Measurements from ENCODE around the gene NKX6-2.
A peak's percentile ranks its signal among the peaks of the same experiment; 100 is the strongest.

NKX6-2 gene

DNA sequence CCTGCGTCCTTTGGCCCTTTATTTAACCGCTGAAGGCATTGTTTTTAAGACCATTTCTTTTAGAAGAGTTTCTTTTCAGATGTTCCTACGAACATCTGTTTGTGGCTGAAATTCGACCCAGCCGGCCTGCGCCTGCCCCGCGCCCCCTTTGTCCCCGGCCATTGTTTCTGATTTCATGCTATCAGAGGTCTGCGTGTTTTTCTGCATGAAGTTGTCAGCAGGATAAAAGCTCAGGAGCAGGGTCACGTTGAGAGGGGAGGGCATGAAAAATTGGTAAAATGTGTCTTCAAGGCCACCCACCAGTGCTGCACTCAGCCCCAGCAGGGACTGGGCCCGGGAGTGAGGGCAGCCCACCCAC is 43.1 kb downstream of the NKX6-2 start:
- DNase-seq (ENCODE audit: low spot score) = peak; percentile 52
- Histone ChIP-seq H3K9me3 (replicated peaks in 1 of 2; ENCODE audit: control insufficient read depth in 2 of 2, insufficient read depth in 1 of 2, low read depth in 1 of 2, low read length in 2 of 2) (peaks cover 2 to 16% of the 10 kb centered on the region in 2 donors), H3K27me3 (ENCODE audit: control insufficient read depth in 3 of 3, insufficient read depth in 3 of 3, low read depth in 1 of 3, low read length in 3 of 3) (peaks cover 0 to 46% (median 0%) of the 10 kb centered on the region in 3 experiments), H2BK12ac (ENCODE audit: low read length) (no peak overlapping the region), H2BK5ac (ENCODE audit: low read length) (no peak overlapping the region), H2BK120ac (ENCODE audit: low read depth, low read length) (no peak overlapping the region), H3K18ac (ENCODE audit: low read length) (no peak overlapping the region), H3K4me2 (ENCODE audit: insufficient read depth, low read length, poor library complexity, severe bottlenecking) (peak overlapping the region; percentile 29), H3K14ac (ENCODE audit: low read length) (no peak overlapping the region), H3K4ac (ENCODE audit: low read length) (no peak overlapping the region), H2AK5ac (ENCODE audit: low read depth, low read length) (no peak overlapping the region), H2AFZ (ENCODE audit: low read length) (no peak overlapping the region), H3K27ac (replicated peaks; ENCODE audit: low read length) (no peak overlapping the region), H3K23ac (ENCODE audit: low read depth, low read length, poor library complexity) (no peak overlapping the region), H3K36me3 (replicated peaks in 1 of 2; ENCODE audit: control insufficient read depth in 2 of 2, insufficient read depth in 2 of 2, low read length in 2 of 2) (peaks cover 0 to 3% of the 10 kb centered on the region in 2 donors), H3K4me3 (ENCODE audit: low read length in 2 of 2) (no peak overlapping the region), H4K91ac (ENCODE audit: low read depth, low read length, poor library complexity) (no peak overlapping the region), H3K9ac (ENCODE audit: low read depth, low read length, poor library complexity) (no peak overlapping the region), H2BK15ac (ENCODE audit: low read length) (no peak overlapping the region), H3K4me1 (ENCODE audit: control insufficient read depth in 2 of 2, insufficient read depth in 1 of 2, low read depth in 1 of 2, low read length in 2 of 2) (peaks cover 25 to 43% of the 10 kb centered on the region in 2 donors), H3K79me1 (ENCODE audit: low read depth, low read length) (peaks cover 5% of the 10 kb centered on the region), H4K8ac (ENCODE audit: low read depth, low read length) (no peak overlapping the region)
- WGBS, 2 donors (ENCODE audit: extremely low coverage in 2 of 2, insufficient read length in 2 of 2, insufficient replicate concordance in 1 of 2) = no CpG with 5 or more reads among the region's 12 CpGs

GRCh38 chr10:132742167-132742836 is 43.6 kb downstream of the NKX6-2 start:
- Histone ChIP-seq H2AFZ (ENCODE audit: low read length) (no peak overlapping the region), H2BK5ac (ENCODE audit: low read length) (no peak overlapping the region), H3K36me3 (replicated peaks in 1 of 2; ENCODE audit: control insufficient read depth in 2 of 2, insufficient read depth in 2 of 2, low read length in 2 of 2) (peaks cover 0 to 3% of the 10 kb centered on the region in 2 donors), H2BK15ac (ENCODE audit: low read length) (no peak overlapping the region), H3K9me3 (replicated peaks in 1 of 2; ENCODE audit: control insufficient read depth in 2 of 2, insufficient read depth in 1 of 2, low read depth in 1 of 2, low read length in 2 of 2) (peaks cover 2 to 16% of the 10 kb centered on the region in 2 donors), H3K9ac (ENCODE audit: low read depth, low read length, poor library complexity) (no peak overlapping the region), H3K79me1 (ENCODE audit: low read depth, low read length) (peaks cover 5% of the 10 kb centered on the region), H3K4me1 (ENCODE audit: control insufficient read depth in 2 of 2, insufficient read depth in 1 of 2, low read depth in 1 of 2, low read length in 2 of 2) (peaks cover 23 to 39% of the 10 kb centered on the region in 2 donors), H4K91ac (ENCODE audit: low read depth, low read length, poor library complexity) (no peak overlapping the region), H3K23ac (ENCODE audit: low read depth, low read length, poor library complexity) (no peak overlapping the region), H3K27me3 (ENCODE audit: control insufficient read depth in 3 of 3, insufficient read depth in 3 of 3, low read depth in 1 of 3, low read length in 3 of 3) (peaks cover 0 to 46% (median 0%) of the 10 kb centered on the region in 3 experiments), H3K27ac (replicated peaks; ENCODE audit: low read length) (no peak overlapping the region), H2AK5ac (ENCODE audit: low read depth, low read length) (no peak overlapping the region), H3K4me2 (ENCODE audit: insufficient read depth, low read length, poor library complexity, severe bottlenecking) (peak overlapping the region; percentile 29), H2BK12ac (ENCODE audit: low read length) (no peak overlapping the region), H4K8ac (ENCODE audit: low read depth, low read length) (no peak overlapping the region), H3K4me3 (ENCODE audit: low read length in 2 of 2) (no peak overlapping the region), H3K14ac (ENCODE audit: low read length) (peak overlapping the region; percentile 1), H2BK120ac (ENCODE audit: low read depth, low read length) (no peak overlapping the region), H3K4ac (ENCODE audit: low read length) (no peak overlapping the region), H3K18ac (ENCODE audit: low read length) (peak overlapping the region; percentile 3)
- no peak for DNase-seq (ENCODE audit: low spot score)
- no CpG with 5 or more reads among the region's 27 CpGs for WGBS, 2 donors (ENCODE audit: extremely low coverage in 2 of 2, insufficient read length in 2 of 2, insufficient replicate concordance in 1 of 2)

- Histone ChIP-seq H2BK15ac (ENCODE audit: low read length) (no peak overlapping the region), H3K4ac (ENCODE audit: low read length) (no peak overlapping the region), H3K36me3 (replicated peaks in 1 of 2; ENCODE audit: control insufficient read depth in 2 of 2, insufficient read depth in 2 of 2, low read length in 2 of 2) (peaks cover 0 to 3% of the 10 kb centered on the region in 2 donors), H3K4me3 (ENCODE audit: low read length in 2 of 2) (no peak overlapping the region), H3K4me1 (ENCODE audit: control insufficient read depth in 2 of 2, insufficient read depth in 1 of 2, low read depth in 1 of 2, low read length in 2 of 2) (peaks cover 14 to 32% of the 10 kb centered on the region in 2 donors), H3K79me1 (ENCODE audit: low read depth, low read length) (peaks cover 4% of the 10 kb centered on the region), H4K8ac (ENCODE audit: low read depth, low read length) (no peak overlapping the region), H2AK5ac (ENCODE audit: low read depth, low read length) (no peak overlapping the region), H2BK5ac (ENCODE audit: low read length) (no peak overlapping the region), H3K4me2 (ENCODE audit: insufficient read depth, low read length, poor library complexity, severe bottlenecking) (no peak overlapping the region), H4K91ac (ENCODE audit: low read depth, low read length, poor library complexity) (no peak overlapping the region), H3K27ac (replicated peaks; ENCODE audit: low read length) (no peak overlapping the region), H3K9ac (ENCODE audit: low read depth, low read length, poor library complexity) (no peak overlapping the region), H2AFZ (ENCODE audit: low read length) (no peak overlapping the region), H3K9me3 (replicated peaks in 1 of 2; ENCODE audit: control insufficient read depth in 2 of 2, insufficient read depth in 1 of 2, low read depth in 1 of 2, low read length in 2 of 2) (peaks cover 2 to 16% of the 10 kb centered on the region in 2 donors), H3K14ac (ENCODE audit: low read length) (no peak overlapping the region), H3K23ac (ENCODE audit: low read depth, low read length, poor library complexity) (no peak overlapping the region), H2BK120ac (ENCODE audit: low read depth, low read length) (no peak overlapping the region), H2BK12ac (ENCODE audit: low read length) (no peak overlapping the region), H3K27me3 (ENCODE audit: control insufficient read depth in 3 of 3, insufficient read depth in 3 of 3, low read depth in 1 of 3, low read length in 3 of 3) (peaks cover 0 to 42% (median 0%) of the 10 kb centered on the region in 3 experiments), H3K18ac (ENCODE audit: low read length) (no peak overlapping the region)
- no CpG with 5 or more reads among the region's 6 CpGs for WGBS, 2 donors (ENCODE audit: extremely low coverage in 2 of 2, insufficient read length in 2 of 2, insufficient replicate concordance in 1 of 2)
- no peak for DNase-seq (ENCODE audit: low spot score)
Observed at GRCh38 chr10:132740588-132740987, 45.4 kb downstream of the NKX6-2 start.

- no CpG with 5 or more reads among the region's 14 CpGs for WGBS, 2 donors (ENCODE audit: extremely low coverage in 2 of 2, insufficient read length in 2 of 2, insufficient replicate concordance in 1 of 2)
- DNase-seq (ENCODE audit: low spot score) = no peak
- H3K23ac ChIP-seq (ENCODE audit: low read depth, low read length, poor library complexity) = no peak overlapping the region
Observed at GRCh38 chr10:132739225-132739613, 46.7 kb downstream of the NKX6-2 start.

More at GRCh38 chr10:132739225-132739613, 46.7 kb downstream of the NKX6-2 start:
- Histone ChIP-seq H3K36me3 (replicated peaks in 1 of 2; ENCODE audit: control insufficient read depth in 2 of 2, insufficient read depth in 2 of 2, low read length in 2 of 2) (peaks cover 0 to 3% of the 10 kb centered on the region in 2 donors), H4K91ac (ENCODE audit: low read depth, low read length, poor library complexity) (no peak overlapping the region), H3K9ac (ENCODE audit: low read depth, low read length, poor library complexity) (no peak overlapping the region), H3K79me1 (ENCODE audit: low read depth, low read length) (no peaks in the 10 kb centered on the region), H2AK5ac (ENCODE audit: low read depth, low read length) (no peak overlapping the region), H3K27me3 (ENCODE audit: control insufficient read depth in 3 of 3, insufficient read depth in 3 of 3, low read depth in 1 of 3, low read length in 3 of 3) (peaks cover 0 to 34% (median 0%) of the 10 kb centered on the region in 3 experiments), H3K9me3 (replicated peaks in 1 of 2; ENCODE audit: control insufficient read depth in 2 of 2, insufficient read depth in 1 of 2, low read depth in 1 of 2, low read length in 2 of 2) (peaks cover 2 to 16% of the 10 kb centered on the region in 2 donors), H2BK120ac (ENCODE audit: low read depth, low read length) (no peak overlapping the region), H3K14ac (ENCODE audit: low read length) (peak overlapping the region; percentile 67), H4K8ac (ENCODE audit: low read depth, low read length) (no peak overlapping the region), H2BK5ac (ENCODE audit: low read length) (peak overlapping the region; percentile 13), H2AFZ (ENCODE audit: low read length) (no peak overlapping the region), H3K4me3 (ENCODE audit: low read length in 2 of 2) (no peak overlapping the region), H2BK15ac (ENCODE audit: low read length) (no peak overlapping the region), H2BK12ac (ENCODE audit: low read length) (no peak overlapping the region), H3K27ac (replicated peaks; ENCODE audit: low read length) (no peak overlapping the region), H3K4ac (ENCODE audit: low read length) (no peak overlapping the region), H3K4me1 (ENCODE audit: control insufficient read depth in 2 of 2, insufficient read depth in 1 of 2, low read depth in 1 of 2, low read length in 2 of 2) (peaks cover 14 to 41% of the 10 kb centered on the region in 2 donors), H3K18ac (ENCODE audit: low read length) (peak overlapping the region; percentile 41), H3K4me2 (ENCODE audit: insufficient read depth, low read length, poor library complexity, severe bottlenecking) (no peak overlapping the region)

Data from neuronal stem cell (in vitro differentiated cells).